Upper lobe of right lung (tissue), 1 donor: Measurements from ENCODE around the gene ATP5ME. TPM values are rescaled to one million over a fixed set of nuclear protein-coding genes. Genes with fewer than 3 reads are reported as not detected.

Experiments
- ATAC-seq: fragments of 200-7000 bp; cut with Tn5 transposase; one replicate; pipeline ENCODE4 v1.9.1; 2020; ENCODE audit warnings: mild to moderate bottlenecking, moderate library complexity
- DNase-seq: peaks from one replicate; pipeline ENCODE4 v3.0.0-alpha.2; 2020
- H3K27ac ChIP-seq: fragments of 200-600 bp; one replicate; pipeline ENCODE4 v1.8.0; 2022
- H3K27me3 ChIP-seq: fragments of 200-600 bp; one replicate; pipeline ENCODE4 v1.8.0; 2022; ENCODE audit warnings: mild to moderate bottlenecking
- H3K36me3 ChIP-seq: fragments of 200-600 bp; one replicate; pipeline ENCODE4 v1.8.0; 2022
- H3K4me1 ChIP-seq: fragments of 200-600 bp; one replicate; pipeline ENCODE4 v1.8.0; 2022
- H3K4me3 ChIP-seq: fragments of 200-600 bp; one replicate; pipeline ENCODE4 v1.8.0; 2022; ENCODE audit warnings: mild to moderate bottlenecking
- H3K9me3 ChIP-seq: fragments of 200-600 bp; one replicate; pipeline ENCODE4 v1.8.0; 2022
- intact Hi-C: fragments of 100-400 bp; cut with DNase I; formaldehyde crosslinking; loops from one replicate; pipeline ENCODE4 v1.11.0; 2022
- total RNA-seq: library from RNA; stranded (reverse); fragmentation: NEBNext Ultra II Directional; extraction: Animal tissue kit (Norgen Biotek cat#: 25700); gene quantifications from one replicate; pipeline ENCODE4 v1.2.1, GENCODE V29; 2021
- TF ChIP-seq, protein P1 (sequence below): fragments of 200-600 bp; IDR thresholded peaks from one replicate; pipeline ENCODE4 v1.8.0; 2022; ENCODE audit warnings: antibody characterized with exemption
- donor health status: DM: no; HTN: yes; CAD: no; lungs with severe emphysema.

The ATP5ME gene
- total RNA-seq, 1 donor from 2014 or later = 167 TPM

DNA sequence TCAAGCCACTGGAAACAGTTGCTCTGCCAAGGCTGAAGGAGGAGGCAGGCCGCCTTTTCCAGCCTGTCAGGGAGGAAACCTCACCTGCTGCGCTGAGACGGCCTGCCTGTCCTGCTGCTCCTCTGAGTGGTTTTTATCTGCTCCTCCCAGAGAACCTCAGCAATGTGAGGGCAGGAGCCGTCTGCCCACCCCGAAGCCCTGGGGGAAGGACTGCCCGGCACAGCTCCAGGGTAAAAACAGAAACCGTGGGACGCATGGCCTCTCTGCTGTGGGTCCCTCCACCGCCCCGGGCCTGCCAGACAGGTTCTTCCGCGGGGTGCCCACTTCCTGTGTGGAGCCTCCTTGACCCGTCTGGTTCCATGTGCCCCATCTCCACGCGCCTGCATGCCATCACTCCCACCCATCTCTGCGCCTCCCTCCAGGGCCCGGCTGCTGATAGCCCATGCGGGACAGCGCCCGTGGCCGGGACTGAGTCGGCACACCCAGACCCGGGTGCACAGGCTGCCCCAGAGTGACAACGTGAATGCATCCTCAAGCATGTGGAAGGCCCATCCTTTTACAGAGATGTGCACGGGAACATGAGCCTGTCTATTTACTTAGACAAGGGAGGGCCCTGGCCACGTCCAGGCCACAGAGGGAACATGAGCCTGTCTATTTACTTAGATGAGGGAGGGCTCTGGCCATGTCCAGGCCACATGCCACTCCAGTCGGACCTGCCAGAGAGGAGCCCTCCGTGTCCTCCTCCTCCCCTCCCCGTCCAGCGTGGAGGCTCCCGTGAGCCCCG is 18.9 kb upstream of the ATP5ME start:
- TF ChIP-seq, protein P1, sequence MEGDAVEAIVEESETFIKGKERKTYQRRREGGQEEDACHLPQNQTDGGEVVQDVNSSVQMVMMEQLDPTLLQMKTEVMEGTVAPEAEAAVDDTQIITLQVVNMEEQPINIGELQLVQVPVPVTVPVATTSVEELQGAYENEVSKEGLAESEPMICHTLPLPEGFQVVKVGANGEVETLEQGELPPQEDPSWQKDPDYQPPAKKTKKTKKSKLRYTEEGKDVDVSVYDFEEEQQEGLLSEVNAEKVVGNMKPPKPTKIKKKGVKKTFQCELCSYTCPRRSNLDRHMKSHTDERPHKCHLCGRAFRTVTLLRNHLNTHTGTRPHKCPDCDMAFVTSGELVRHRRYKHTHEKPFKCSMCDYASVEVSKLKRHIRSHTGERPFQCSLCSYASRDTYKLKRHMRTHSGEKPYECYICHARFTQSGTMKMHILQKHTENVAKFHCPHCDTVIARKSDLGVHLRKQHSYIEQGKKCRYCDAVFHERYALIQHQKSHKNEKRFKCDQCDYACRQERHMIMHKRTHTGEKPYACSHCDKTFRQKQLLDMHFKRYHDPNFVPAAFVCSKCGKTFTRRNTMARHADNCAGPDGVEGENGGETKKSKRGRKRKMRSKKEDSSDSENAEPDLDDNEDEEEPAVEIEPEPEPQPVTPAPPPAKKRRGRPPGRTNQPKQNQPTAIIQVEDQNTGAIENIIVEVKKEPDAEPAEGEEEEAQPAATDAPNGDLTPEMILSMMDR = no peak
- no peak for DNase-seq
- intact Hi-C loops = no loop called here

GRCh38 chr4:689723-690122 is 15.6 kb upstream of the ATP5ME start:
- Histone ChIP-seq H3K36me3 (no peaks in the 10 kb centered on the region), H3K27ac (peak overlapping the region; percentile 88), H3K9me3 (no peaks in the 10 kb centered on the region), H3K4me3 (peak overlapping the region; percentile 67), H3K27me3 (no peaks in the 10 kb centered on the region), H3K4me1 (peaks cover 28% of the 10 kb centered on the region)
- TF ChIP-seq, protein P1 = no peak
- ATAC-seq = no peak
- intact Hi-C loops = no loop called here
- DNase-seq = no peak

More for the DNA sequence above, 18.9 kb upstream of the ATP5ME start:
- H3K4me3 ChIP-seq = no peak overlapping the region
- no peaks in the 10 kb centered on the region for H3K9me3 ChIP-seq
- no peaks in the 10 kb centered on the region for H3K36me3 ChIP-seq
- no peak overlapping the region for H3K27ac ChIP-seq
- peaks cover 17% of the 10 kb centered on the region for H3K4me1 ChIP-seq
- no peak for ATAC-seq
- no peaks in the 10 kb centered on the region for H3K27me3 ChIP-seq

- Histone ChIP-seq H3K4me3 (peak within 1 kb of the TSS; percentile 67), H3K36me3 (no peaks in the 10 kb centered on the region), H3K9me3 (no peaks in the 10 kb centered on the region), H3K4me1 (peaks cover 28% of the 10 kb centered on the region), H3K27ac (peak within 1 kb of the TSS; percentile 88), H3K27me3 (no peaks in the 10 kb centered on the region)
- TF ChIP-seq, protein P1 = peak; percentile 2
- peak; percentile 53 for ATAC-seq
- DNase-seq = peak; percentile 80
- intact Hi-C loops = no loop called here
Measured at GRCh38 chr4:688854-689681, 15.0 kb upstream of the ATP5ME start, which contains the start of gene SLC49A3. TSS of gene SLC49A3 (minus strand) at chr4:689151. CDS start at chr4:689127, 24 bp downstream.

GRCh38 chr4:687971-688853 is 14.1 kb upstream of the ATP5ME start:
- peak overlapping the region; percentile 88 for H3K27ac ChIP-seq

More at GRCh38 chr4:687971-688853, 14.1 kb upstream of the ATP5ME start:
- Histone ChIP-seq H3K36me3 (no peaks in the 10 kb centered on the region), H3K4me3 (peak overlapping the region; percentile 67), H3K4me1 (peaks cover 35% of the 10 kb centered on the region), H3K9me3 (no peaks in the 10 kb centered on the region), H3K27me3 (no peaks in the 10 kb centered on the region)
- intact Hi-C loops = no loop called here
- peak; percentile 73 for DNase-seq
- TF ChIP-seq, protein P1 = no peak
- ATAC-seq = peak; percentile 26
